HL-60/S4 treated with phorbol 12-myristate 13-acetate at 8.2 ng/mL for 4 days and 3 days (cell line): ENCODE measurements around the gene APRT.
"Not testable (repeated sequence)": the region's sequence is repeated elsewhere in the genome, so short reads cannot be mapped to it uniquely, and the experiment has no call there.

ENCODE experiments used
- in situ Hi-C: fragments of 300-500 bp; cut with MboI; formaldehyde crosslinking; loops from 2 replicates; pipeline ENCODE4 v1.15.0; 2022; ENCODE audit warnings: low sequenced_read_pairs

APRT gene

DNA sequence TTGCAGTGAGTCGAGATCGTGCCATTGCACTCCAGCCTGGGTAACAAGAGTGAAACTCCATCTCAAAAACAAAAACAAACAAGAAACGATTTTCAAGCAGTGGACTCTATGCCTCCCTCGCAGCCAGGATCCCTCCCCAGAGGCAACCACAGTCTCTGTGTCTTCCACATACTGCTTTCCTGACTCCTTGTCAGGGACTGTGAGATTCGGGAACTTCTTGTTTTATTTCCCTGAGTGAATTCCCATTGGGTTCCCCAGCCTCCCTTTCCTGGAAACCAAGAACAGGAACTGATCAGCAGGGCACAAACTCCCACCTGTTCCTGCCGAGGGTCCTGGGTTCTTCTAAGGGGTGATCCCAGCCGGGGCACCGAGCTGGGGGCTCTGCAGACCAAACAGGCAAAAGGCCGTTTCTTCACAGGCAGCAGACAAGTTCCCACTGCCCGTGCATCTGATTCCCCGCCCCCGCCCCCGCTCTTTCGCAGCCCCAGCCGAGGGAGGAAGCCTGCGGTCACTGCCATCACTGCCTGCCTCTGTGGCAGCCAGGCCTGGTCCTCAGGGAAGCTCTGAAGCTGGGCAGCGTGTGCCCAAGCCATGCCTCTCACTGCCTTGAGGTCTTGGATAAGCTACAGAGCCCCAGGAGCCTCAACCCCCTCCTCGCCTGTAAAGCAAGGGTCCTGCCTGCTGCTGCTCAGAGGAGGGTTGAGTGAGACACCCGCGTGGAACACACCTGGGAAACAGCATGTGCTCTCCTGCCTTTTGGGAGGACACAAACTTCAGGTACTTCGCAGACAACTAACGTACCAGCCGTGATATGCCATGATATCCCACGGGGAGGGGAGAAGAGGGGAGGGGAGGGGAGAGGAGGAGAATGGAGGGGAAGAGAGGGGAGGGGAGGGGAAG lies 21.2 kb downstream of the APRT start:
- in situ Hi-C loops, result no loop called here

GRCh38 chr16:88789594-88789993 lies 22.1 kb downstream of the APRT start:
- in situ Hi-C loops, result no loop called here

- in situ Hi-C loops, result not testable (repeated sequence)
These were observed 23.0 kb downstream of the APRT start for GRCh38 chr16:88788749-88789148.

- in situ Hi-C loops, result no loop called here
These were observed 24.0 kb downstream of the APRT start for GRCh38 chr16:88787579-88788314.

DNA sequence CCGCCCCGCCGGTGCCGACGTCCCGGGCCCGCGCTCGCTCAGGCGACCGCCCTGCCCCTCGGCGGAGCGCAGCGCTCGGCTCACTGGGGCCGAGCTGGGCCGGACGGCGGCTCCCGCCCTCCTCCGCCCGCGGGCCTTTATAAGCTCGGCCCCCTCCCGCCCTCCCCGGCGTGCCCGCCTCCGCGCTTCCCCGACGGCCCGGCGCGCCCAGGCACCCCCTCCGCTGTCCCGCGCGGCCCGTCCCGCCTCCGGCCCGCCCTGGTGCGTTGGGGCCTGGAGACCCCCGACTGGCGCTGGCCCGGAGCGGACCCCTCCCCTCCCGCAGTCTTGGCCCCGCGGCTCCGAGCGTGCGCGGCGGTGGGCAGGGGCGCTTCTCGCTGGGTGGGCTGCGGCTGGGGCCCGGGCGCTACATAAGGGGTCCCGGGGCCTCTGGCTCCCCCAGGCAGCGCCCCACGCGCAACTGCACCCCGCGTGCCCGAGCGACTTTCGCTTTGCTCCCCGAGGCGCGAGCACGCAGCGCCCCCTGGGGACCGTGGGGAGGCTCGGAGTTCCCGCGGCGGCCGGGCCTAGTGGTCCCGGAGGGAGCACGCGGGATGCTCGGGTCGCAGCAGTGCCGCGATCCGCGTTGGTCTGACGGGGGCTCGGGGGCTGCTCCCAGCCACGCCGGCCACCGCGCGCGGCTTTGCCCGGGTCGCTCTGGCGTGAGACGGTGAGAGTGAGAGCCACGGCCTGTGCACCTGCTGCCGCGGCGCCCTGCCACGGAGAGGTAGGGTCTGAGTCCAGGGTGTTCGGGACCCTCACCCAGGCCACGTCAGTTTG lies 26.4 kb downstream of the APRT start, which contains the start of gene PIEZO1:
PIEZO1 (minus strand) TSS at position 115 of the 819 bp plus-strand sequence. CDS start 256 bp downstream, outside the sequence.
- in situ Hi-C loops, result no loop called here

- in situ Hi-C loops, result no loop called here
These were observed 26.9 kb downstream of the APRT start for GRCh38 chr16:88784856-88785105.

DNA sequence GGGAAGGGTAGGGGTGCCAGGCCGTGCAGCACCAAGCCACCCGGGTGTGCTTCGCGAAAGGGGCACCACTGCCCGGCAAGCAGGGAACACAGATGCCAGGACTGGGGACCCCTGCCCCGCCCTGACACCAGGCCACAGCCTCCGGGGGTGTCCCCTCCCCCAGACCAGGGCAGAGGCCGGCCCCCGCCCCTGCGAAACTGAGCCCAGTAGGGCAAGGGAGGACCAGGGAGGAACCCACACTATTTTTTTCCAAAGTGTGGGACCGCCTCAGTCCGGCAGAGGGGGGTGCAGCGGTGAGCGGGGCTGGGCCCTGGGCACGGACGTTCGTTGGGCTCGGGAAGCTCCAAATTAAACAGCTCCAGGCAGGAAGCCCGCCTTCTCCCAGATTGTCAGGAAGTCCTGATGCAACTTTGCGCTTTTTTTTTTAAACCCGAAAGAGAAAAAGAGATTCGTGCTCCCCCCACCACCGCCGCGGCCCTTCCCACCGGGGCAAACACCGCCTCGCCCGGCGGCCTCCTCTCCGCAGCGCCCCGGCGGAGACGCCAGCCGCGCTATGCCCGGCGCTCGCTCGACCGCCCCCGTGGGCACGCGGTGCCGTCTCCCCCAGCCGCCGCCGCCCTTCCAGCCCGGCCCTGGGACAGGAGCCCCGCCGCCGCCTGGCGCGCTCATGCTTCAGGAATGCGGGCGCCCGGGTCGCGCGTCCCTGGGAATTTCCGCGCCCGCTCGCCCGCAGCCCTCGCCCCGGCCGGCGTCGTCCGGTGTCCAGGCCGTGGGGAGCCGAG lies 27.5 kb downstream of the APRT start:
- in situ Hi-C loops, result no loop called here

- in situ Hi-C loops, result no loop called here
These were observed 28.2 kb downstream of the APRT start for GRCh38 chr16:88783391-88784073.

- in situ Hi-C loops, result no loop called here
These were observed 29.0 kb downstream of the APRT start for GRCh38 chr16:88782454-88783390.

- in situ Hi-C loops, result no loop called here
These were observed 30.3 kb downstream of the APRT start for GRCh38 chr16:88781140-88782077.

DNA sequence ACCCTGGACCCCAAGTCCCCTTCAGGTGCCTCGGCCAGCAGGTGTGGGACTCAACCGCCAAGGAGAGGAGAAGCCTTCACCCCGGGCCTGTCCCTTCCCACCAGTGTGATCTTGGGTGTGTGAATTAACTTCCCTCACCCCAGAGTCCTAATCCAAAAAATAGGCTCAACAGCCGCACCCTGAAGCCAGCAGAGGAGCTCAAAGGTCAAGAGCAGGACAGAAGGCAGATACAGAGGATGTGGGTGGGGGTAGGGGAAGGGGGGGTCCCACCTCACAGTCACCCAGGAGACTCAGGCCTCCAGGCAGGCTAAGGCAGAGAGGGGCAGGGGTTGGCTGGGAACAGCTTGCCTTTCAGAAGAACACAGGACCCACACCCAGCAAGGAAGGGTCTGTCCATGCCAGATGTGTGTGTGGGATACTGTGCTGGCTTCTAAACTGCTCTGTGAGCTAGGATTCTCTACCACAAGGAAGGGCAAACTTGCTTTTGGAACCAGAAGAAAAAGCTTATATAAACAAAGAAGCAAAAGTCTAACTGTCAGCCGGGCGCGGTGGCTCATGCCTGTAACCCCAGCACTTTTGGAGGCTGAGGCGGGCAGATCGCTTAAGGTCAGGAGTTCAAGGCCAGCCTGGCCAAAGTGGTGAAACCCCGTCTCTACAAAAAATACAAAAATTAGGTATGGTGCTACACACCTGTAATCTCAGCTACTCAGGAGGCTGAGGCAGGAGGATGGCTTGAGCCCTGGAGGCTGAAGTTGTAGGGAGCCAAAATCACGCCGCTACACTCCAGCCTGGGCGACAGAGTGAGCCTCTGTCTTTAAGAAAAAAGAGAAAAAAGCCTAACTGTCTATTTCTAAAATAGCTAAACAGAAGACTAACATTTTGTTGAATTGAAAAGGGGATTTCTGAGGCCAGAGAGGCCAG lies 31.3 kb downstream of the APRT start:
- in situ Hi-C loops, result no loop called here

DNA sequence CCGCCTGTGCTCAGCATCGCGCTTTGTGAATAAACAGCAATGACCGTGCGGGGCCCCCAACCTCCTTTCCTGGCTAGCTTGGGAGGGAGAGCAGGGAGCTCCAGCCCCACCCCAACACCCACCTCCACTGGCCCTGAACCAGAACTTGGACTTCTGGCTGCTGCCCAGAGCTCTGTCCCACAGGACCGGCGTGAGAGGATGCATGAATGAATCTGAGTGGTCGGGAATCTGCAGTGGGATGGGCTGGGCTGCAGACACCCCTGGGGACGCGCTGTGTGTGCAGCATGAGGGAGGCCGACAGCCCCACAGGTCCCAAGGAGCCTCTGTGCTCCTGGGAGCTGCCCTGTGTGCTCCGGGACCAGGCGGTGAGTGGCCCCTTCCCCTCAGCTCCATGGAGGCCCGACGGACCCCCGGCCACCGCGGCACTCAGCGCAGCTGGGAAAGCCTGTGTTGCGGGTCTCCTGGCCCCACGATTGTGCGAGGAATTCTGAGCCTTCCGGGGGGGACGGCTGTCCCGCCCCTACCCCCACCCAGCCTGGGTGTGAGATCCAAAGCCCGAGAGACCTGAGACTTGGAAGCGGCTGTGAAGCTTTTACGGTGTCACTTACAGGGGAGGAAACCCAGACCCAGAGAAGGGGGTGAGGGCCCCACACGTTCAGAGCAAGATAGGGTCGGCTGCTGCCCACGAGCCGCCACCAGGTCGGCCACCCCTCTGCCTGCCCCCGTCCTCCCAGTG lies 32.2 kb downstream of the APRT start:
- in situ Hi-C loops, result no loop called here

DNA sequence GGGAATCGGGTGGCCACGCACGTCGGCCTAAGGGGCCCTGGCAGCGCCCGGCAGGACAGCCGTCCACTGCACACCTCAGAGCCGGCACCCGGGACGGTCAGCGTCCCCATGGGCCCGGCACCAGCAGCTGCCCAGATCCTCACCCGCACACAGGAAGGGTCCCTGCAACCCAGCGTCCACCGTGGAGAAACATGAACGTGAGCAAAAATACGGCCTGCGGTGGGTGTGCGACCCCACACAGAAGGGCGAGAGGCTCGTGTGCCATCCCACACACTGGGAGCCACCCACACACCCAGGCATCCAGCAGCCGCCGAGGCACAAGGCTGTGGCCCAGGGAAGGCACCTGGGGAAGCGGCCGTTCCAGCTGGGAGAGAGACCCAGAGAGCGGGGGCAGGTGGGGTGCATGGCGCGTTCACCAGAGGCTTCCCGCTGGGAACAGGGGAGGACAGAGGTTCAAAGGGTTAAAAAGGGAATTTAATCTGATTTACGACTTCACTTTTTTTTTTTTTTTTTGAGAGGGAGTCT lies 33.1 kb downstream of the APRT start:
- in situ Hi-C loops, result no loop called here

DNA sequence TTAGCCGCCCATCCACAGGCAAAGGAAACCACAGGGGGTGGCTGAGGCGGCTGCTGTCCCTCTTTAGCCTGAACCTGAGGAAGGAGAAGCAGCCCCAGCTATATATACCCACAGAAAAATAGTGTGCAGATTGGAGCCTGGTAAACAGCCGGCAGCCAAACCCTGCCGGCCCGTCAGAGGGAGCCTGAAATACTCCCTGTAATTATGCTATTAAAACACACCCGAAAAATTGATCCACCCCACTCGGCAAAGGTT lies 33.5 kb downstream of the APRT start:
- in situ Hi-C loops, result no loop called here

DNA sequence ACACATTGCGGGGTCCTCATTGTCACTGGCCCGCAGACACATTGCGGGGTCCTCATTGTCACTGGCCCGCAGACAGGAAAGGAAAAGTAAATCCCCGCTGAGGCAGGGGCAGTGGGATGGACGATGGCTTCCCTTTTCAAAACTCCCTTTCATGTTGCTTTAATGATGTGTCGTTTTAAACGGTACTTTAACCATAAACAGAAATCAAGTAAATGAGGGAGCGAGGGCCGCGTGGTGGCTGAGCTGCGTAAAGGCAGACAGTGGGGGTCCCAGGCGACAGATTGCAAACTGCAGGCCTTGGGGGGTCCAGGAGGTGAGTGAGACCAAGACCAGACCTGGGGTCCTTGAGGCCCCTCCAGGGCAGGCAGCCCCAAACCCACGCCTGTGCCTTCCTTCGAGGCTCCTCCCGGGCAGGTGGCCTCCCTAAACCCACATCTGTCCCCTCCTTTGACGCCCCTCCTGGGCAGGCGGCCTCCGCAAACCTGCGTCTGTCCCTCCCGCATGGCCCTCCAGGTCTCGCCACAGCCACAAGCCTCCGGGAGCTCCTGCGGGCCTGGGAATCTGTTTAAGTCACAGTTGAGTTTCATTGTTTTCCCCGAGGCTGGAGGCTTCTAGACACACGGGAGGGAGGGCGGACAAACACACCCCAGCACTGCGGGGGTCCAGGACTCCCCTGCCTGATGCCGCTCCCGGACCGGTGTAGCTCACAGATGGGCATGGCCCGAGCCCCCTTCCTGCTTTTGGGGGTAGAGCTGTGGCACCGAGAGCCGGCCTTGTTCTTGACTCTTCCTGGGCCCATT lies 34.1 kb downstream of the APRT start:
- in situ Hi-C loops, result no loop called here
